ENCODE data around the gene KEAP1. TPM values are rescaled to one million over a fixed set of nuclear protein-coding genes. Genes with fewer than 3 reads are reported as not detected.

Gene KEAP1
- total RNA-seq, 4 donors from 2014 or later, result 62.1 to 80.3 (median 69.8) TPM

- WGBS, 2 donors (ENCODE audit: low coverage in 1 of 2), result 85 to 88% methylated on average over 2 to 4 of the region's 5 CpGs
- no peak for ATAC-seq
Measured at GRCh38 chr19:10439588-10439987, 63.6 kb downstream of the KEAP1 start.

More at GRCh38 chr19:10439588-10439987, 63.6 kb downstream of the KEAP1 start:
- TF ChIP-seq CTCF (IDR thresholded peaks at IDR 0.05), result no peak
- TF ChIP-seq EP300 (IDR thresholded peaks at IDR 0.05), result no peak
- no peak for TF ChIP-seq POLR2AphosphoS5 (IDR thresholded peaks at IDR 0.05)
- Histone ChIP-seq H3K27ac (no peak overlapping the region), H3K4me1 (no peaks in the 10 kb centered on the region), H3K27me3 (no peaks in the 10 kb centered on the region), H3K4me3 (no peak overlapping the region), H3K36me3 (peaks cover 0 to 13% of the 10 kb centered on the region in 2 donors), H3K9me3 (no peaks in the 10 kb centered on the region)

Small RNAs within 50 kb of the gene (small RNA-seq; reads per million reads assigned to genes)
- gene MIR1238, result 0 reads per million in 4 donors
- gene RNU7-140P, result 0 reads per million in 4 donors

Other genes starting within 250 kb of the KEAP1 start
- gene ICAM1, start 232.2 kb downstream of the KEAP1 start, total RNA-seq, result 10 to 100 TPM in 3 of 4 donors, 1 to 10 TPM in 1; 8.8 to 33.0 (median 19.6) TPM
- under 1 TPM in 1 of 4 donors, not detected in 3; 0.47 TPM for gene ICAM4, start 216.4 kb downstream of the KEAP1 start, total RNA-seq
- under 1 TPM in 3 of 4 donors, not detected in 1; 0.12 to 0.54 (median 0.47) TPM for gene ICAM5, start 213.4 kb downstream of the KEAP1 start, total RNA-seq
- gene ZGLP1, start 193.5 kb downstream of the KEAP1 start, total RNA-seq, result 1 to 10 TPM in 2 of 4 donors, under 1 TPM in 1, not detected in 1; 0.81 to 2.5 (median 1.1) TPM
- 10 to 100 TPM in 3 of 4 donors, 1 to 10 TPM in 1; 6.7 to 36.5 (median 16.6) TPM for gene FDX2, start 187.3 kb downstream of the KEAP1 start, total RNA-seq
- gene RAVER1, start 169.8 kb downstream of the KEAP1 start, total RNA-seq, result 10 to 100 TPM; 15.6 to 33.2 (median 21.8) TPM
- gene ICAM3, start 163.7 kb downstream of the KEAP1 start, total RNA-seq, result 1 to 10 TPM; 3.4 to 9.3 (median 5.6) TPM
- gene TYK2, start 122.8 kb downstream of the KEAP1 start, total RNA-seq, result 10 to 100 TPM; 40.8 to 77.2 (median 53.9) TPM
- 100 to 1,000 TPM; 144 to 177 (median 162) TPM for gene CDC37, start 99.8 kb downstream of the KEAP1 start, total RNA-seq
- gene PDE4A, start 82.8 kb downstream of the KEAP1 start, total RNA-seq, result 10 to 100 TPM in 2 of 4 donors, 1 to 10 TPM in 2; 7.3 to 22.5 (median 10.0) TPM
- gene S1PR5, start 14.1 kb upstream of the KEAP1 start, total RNA-seq, result 1 to 10 TPM in 1 of 4 donors, not detected in 3; 1.1 TPM
- gene ATG4D, start 40.5 kb upstream of the KEAP1 start, total RNA-seq, result 10 to 100 TPM; 18.4 to 35.6 (median 24.9) TPM
- 10 to 100 TPM; 16.0 to 28.0 (median 20.1) TPM for gene KRI1, start 62.7 kb upstream of the KEAP1 start, total RNA-seq
- 10 to 100 TPM in 2 of 4 donors, 1 to 10 TPM in 2; 5.4 to 15.9 (median 10.6) TPM for gene CDKN2D, start 65.6 kb upstream of the KEAP1 start, total RNA-seq
- 10 to 100 TPM in 1 of 4 donors, not detected in 3; 13.2 TPM for gene AP1M2, start 84.0 kb upstream of the KEAP1 start, total RNA-seq
- 10 to 100 TPM; 34.3 to 51.7 (median 41.5) TPM for gene SLC44A2, start 122.2 kb upstream of the KEAP1 start, total RNA-seq
- 100 to 1,000 TPM in 3 of 4 donors, 10 to 100 TPM in 1; 67.2 to 128 (median 120) TPM for gene ILF3, start 151.0 kb upstream of the KEAP1 start, total RNA-seq
- gene QTRT1, start 198.1 kb upstream of the KEAP1 start, total RNA-seq, result 10 to 100 TPM; 19.6 to 36.6 (median 22.7) TPM
- 100 to 1,000 TPM in 2 of 4 donors, 10 to 100 TPM in 2; 79.1 to 115 (median 96.8) TPM for gene DNM2, start 214.7 kb upstream of the KEAP1 start, total RNA-seq